Subcutaneous adipose tissue (tissue), 4 donors: ENCODE data around the gene RRP1B. TPM values are rescaled to one million over a fixed set of nuclear protein-coding genes. Genes with fewer than 3 reads are reported as not detected.

ENCODE experiments used
- CTCF ChIP-seq: fragments of 450-650 bp; IDR thresholded peaks from one replicate; pipeline ENCODE4 v1.5.1; 2016; ENCODE audit warnings: low read depth, mild to moderate bottlenecking, control low read depth, antibody characterized with exemption, moderate library complexity
- total RNA-seq, 4 donors: library from RNA; depleted of rRNA; stranded (reverse); fragments of >200 nt; gene quantifications; one replicate each; pipeline ENCODE4 v1.1.0, GENCODE V29; 2016

The RRP1B gene
- total RNA-seq, 4 donors from 2014 or later, result 14.8 to 20.2 (median 17.2) TPM

GRCh38 chr21:43699933-43700599, 40.7 kb downstream of the RRP1B start:
- TF ChIP-seq CTCF, result no peak

GRCh38 chr21:43701936-43702784, 42.8 kb downstream of the RRP1B start:
- no peak for TF ChIP-seq CTCF

GRCh38 chr21:43702785-43703034, 43.4 kb downstream of the RRP1B start:
- no peak for TF ChIP-seq CTCF

GRCh38 chr21:43703035-43703880, 43.9 kb downstream of the RRP1B start:
- no peak for TF ChIP-seq CTCF

- TF ChIP-seq CTCF, result no peak
These were observed 48.1 kb downstream of the RRP1B start for GRCh38 chr21:43707462-43707861.

- TF ChIP-seq CTCF, result no peak
These were observed 49.5 kb downstream of the RRP1B start for GRCh38 chr21:43708745-43709381.
